ENCODE data around the gene MGLL.

DNA sequence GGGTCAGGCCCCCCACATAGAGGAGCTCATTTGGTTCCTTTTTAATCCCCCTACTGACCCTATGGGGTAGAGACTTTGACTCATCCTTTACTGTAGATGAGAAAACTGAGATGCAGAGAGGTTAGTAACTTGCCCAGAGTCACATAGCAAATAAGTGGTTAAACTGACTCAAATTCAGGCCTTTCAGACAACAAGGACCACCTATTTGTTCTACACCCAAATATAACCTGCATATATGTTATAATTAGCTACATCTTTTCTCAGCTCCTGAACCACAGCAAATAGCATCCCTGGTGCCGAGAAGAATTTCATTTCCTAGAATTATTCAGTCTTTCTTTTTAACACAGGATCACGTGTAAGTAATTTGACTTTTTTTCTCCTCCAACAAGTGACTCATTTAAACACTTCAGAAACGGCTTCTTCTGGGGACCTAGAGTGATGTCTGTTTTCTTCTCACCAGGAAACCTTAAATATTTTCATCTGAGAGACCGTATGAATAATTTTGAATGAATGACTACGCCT is 57.4 kb downstream of the MGLL start:
- no peak for TF ChIP-seq EZH2 (IDR thresholded peaks at IDR 0.05; ENCODE audit: borderline replicate concordance, insufficient read depth, low read depth, low read length, poor library complexity, severe bottlenecking)
- TF ChIP-seq, protein P1, sequence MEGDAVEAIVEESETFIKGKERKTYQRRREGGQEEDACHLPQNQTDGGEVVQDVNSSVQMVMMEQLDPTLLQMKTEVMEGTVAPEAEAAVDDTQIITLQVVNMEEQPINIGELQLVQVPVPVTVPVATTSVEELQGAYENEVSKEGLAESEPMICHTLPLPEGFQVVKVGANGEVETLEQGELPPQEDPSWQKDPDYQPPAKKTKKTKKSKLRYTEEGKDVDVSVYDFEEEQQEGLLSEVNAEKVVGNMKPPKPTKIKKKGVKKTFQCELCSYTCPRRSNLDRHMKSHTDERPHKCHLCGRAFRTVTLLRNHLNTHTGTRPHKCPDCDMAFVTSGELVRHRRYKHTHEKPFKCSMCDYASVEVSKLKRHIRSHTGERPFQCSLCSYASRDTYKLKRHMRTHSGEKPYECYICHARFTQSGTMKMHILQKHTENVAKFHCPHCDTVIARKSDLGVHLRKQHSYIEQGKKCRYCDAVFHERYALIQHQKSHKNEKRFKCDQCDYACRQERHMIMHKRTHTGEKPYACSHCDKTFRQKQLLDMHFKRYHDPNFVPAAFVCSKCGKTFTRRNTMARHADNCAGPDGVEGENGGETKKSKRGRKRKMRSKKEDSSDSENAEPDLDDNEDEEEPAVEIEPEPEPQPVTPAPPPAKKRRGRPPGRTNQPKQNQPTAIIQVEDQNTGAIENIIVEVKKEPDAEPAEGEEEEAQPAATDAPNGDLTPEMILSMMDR (IDR thresholded peaks at IDR 0.05), result no peak
